ENCODE data around the gene TET1.

DNA sequence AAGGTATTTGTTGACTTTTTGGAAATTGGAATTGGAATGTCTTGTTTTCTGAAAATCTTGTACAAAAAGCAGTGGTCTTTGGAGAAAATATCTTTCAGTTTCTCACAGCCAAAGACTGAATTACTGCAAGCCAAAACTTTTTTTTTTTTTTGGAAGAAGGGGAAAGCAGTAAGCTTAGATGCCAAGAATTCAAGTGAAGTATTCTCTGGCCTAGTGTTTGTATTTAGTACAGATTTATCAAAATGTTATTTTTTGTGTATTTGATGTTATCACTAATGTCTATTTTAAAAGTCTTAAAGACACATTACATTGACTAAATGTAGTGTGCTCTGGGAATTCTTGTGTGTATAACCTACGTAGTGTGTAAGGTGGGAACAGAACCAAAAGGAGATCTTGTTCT, 6.2 kb downstream of the TET1 start:
- TF ChIP-seq POLR2A (IDR thresholded peaks at IDR 0.05; ENCODE audit: borderline replicate concordance, extremely low read depth, insufficient read depth, insufficient read length) = no peak
- TF ChIP-seq, protein P1, sequence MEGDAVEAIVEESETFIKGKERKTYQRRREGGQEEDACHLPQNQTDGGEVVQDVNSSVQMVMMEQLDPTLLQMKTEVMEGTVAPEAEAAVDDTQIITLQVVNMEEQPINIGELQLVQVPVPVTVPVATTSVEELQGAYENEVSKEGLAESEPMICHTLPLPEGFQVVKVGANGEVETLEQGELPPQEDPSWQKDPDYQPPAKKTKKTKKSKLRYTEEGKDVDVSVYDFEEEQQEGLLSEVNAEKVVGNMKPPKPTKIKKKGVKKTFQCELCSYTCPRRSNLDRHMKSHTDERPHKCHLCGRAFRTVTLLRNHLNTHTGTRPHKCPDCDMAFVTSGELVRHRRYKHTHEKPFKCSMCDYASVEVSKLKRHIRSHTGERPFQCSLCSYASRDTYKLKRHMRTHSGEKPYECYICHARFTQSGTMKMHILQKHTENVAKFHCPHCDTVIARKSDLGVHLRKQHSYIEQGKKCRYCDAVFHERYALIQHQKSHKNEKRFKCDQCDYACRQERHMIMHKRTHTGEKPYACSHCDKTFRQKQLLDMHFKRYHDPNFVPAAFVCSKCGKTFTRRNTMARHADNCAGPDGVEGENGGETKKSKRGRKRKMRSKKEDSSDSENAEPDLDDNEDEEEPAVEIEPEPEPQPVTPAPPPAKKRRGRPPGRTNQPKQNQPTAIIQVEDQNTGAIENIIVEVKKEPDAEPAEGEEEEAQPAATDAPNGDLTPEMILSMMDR (IDR thresholded peaks at IDR 0.05 in 2 of 3, conservative IDR thresholded peaks at IDR 0.05 in 1 of 3; ENCODE audit: borderline replicate concordance in 1 of 3, insufficient read depth in 1 of 3, low read depth in 2 of 3, low read length in 2 of 3) = no peak
- no peak for TF ChIP-seq CEBPB (IDR thresholded peaks at IDR 0.05; ENCODE audit: low read depth)
- no peak for TF ChIP-seq SIN3A (IDR thresholded peaks at IDR 0.05; ENCODE audit: low read depth)
- no peak for TF ChIP-seq EZH2 (IDR thresholded peaks at IDR 0.05)
- TF ChIP-seq CBX3 (IDR thresholded peaks at IDR 0.05; ENCODE audit: low read depth) = no peak
- no peak for TF ChIP-seq REST (IDR thresholded peaks at IDR 0.05; ENCODE audit: low read depth)
- TF ChIP-seq EZH2phosphoT487 (IDR thresholded peaks at IDR 0.05; ENCODE audit: borderline replicate concordance) = no peak
- TF ChIP-seq RAD21 (IDR thresholded peaks at IDR 0.05; ENCODE audit: low read depth) = no peak
- no peak for TF ChIP-seq ZNF274 (IDR thresholded peaks at IDR 0.05; ENCODE audit: low read depth, low read length)
- no peak for TF ChIP-seq JUND (IDR thresholded peaks at IDR 0.05)
- no peak for TF ChIP-seq POLR2AphosphoS5 (IDR thresholded peaks at IDR 0.05; ENCODE audit: low read depth, low read length)
- TF ChIP-seq ZFX (IDR thresholded peaks at IDR 0.05) = no peak
- no peak for TF ChIP-seq ZBTB33 (IDR thresholded peaks at IDR 0.05; ENCODE audit: extremely low read depth, insufficient replicate concordance, low read length)

Data from HCT116 (cell line).